Pons (tissue), 1 donor: ENCODE results near the gene GPC6.
"Not testable (repeated sequence)": the region's sequence is repeated elsewhere in the genome, so short reads cannot be mapped to it uniquely, and the experiment has no call there.

ENCODE experiments used
- DNase-seq: peaks from one replicate; pipeline ENCODE4 v3.0.0-alpha.2; 2016; ENCODE audit warnings: low spot score

GPC6 gene

GRCh38 chr13:94256721-94257120, 1030.1 kb downstream of the GPC6 start:
- DNase-seq: no peak

GRCh38 chr13:94259984-94260383, 1033.4 kb downstream of the GPC6 start:
- no peak for DNase-seq

GRCh38 chr13:94261163-94261562, 1034.6 kb downstream of the GPC6 start:
- DNase-seq: no peak

- no peak for DNase-seq
Measured at GRCh38 chr13:94263038-94263437, 1036.4 kb downstream of the GPC6 start.

GRCh38 chr13:94267581-94268366, 1041.2 kb downstream of the GPC6 start:
- DNase-seq: no peak

- DNase-seq: no peak
Measured at GRCh38 chr13:94268661-94269060, 1042.1 kb downstream of the GPC6 start.

GRCh38 chr13:94269557-94269956, 1043.0 kb downstream of the GPC6 start:
- no peak for DNase-seq

GRCh38 chr13:94270556-94270955, 1043.9 kb downstream of the GPC6 start:
- DNase-seq: no peak

- DNase-seq: no peak
Measured at GRCh38 chr13:94272038-94272437, 1045.4 kb downstream of the GPC6 start.

- DNase-seq: no peak
Measured at GRCh38 chr13:94280349-94280748, 1053.7 kb downstream of the GPC6 start.

- no peak for DNase-seq
Measured at GRCh38 chr13:94280845-94281244, 1054.2 kb downstream of the GPC6 start.

GRCh38 chr13:94286581-94286980, 1060.0 kb downstream of the GPC6 start:
- no peak for DNase-seq

- DNase-seq: no peak
Measured at GRCh38 chr13:94291631-94292322, 1065.2 kb downstream of the GPC6 start.

- no peak for DNase-seq
Measured at GRCh38 chr13:94292323-94292640, 1065.7 kb downstream of the GPC6 start.

- DNase-seq: no peak
Measured at GRCh38 chr13:94296471-94296870, 1069.9 kb downstream of the GPC6 start.

GRCh38 chr13:94298346-94298745, 1071.7 kb downstream of the GPC6 start:
- DNase-seq: no peak

GRCh38 chr13:94300401-94300800, 1073.8 kb downstream of the GPC6 start:
- no peak for DNase-seq

GRCh38 chr13:94301487-94301886, 1074.9 kb downstream of the GPC6 start:
- no peak for DNase-seq

GRCh38 chr13:94302847-94303565, 1076.4 kb downstream of the GPC6 start:
- DNase-seq: not testable (repeated sequence)

GRCh38 chr13:94303644-94304174, 1077.1 kb downstream of the GPC6 start:
- no peak for DNase-seq

- DNase-seq: no peak
Measured at GRCh38 chr13:94305033-94305432, 1078.4 kb downstream of the GPC6 start.

- DNase-seq: peak; percentile 52
Measured at GRCh38 chr13:94305463-94305862, 1078.9 kb downstream of the GPC6 start.

GRCh38 chr13:94305934-94306333, 1079.3 kb downstream of the GPC6 start:
- no peak for DNase-seq
